NCI-H2196 treated with DMSO at 0.1 percent for 48 hours (cell line): Measurements from ENCODE around the gene CABP4.
"Not testable (repeated sequence)": the region's sequence is repeated elsewhere in the genome, so short reads cannot be mapped to it uniquely, and the experiment has no call there.

Source experiments
- DNase-seq: peaks from one replicate; lab custom pipeline; 2025; ENCODE audit not compliant: unreplicated experiment; lab: John Stamatoyannopoulos, UW

The CABP4 gene

DNA sequence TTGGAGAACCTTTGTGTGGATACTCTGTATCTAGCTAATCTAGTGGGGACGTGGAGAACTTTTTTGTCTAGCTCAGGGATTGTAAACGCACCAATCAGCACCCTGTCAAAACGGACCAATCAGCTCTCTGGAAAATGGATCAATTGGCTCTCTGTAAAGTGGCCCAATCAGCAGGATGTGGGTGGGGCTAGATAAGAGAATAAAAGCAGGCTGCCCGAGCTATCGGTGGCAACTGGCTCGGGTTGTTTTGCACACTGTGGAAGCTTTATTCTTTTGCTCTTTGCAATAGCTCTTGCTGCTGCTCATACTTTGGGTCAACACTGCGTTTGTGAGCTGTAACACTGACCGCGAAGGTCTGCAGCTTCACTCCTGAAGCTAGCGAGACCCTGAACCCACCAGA is 21.5 kb downstream of the CABP4 start:
- DNase-seq: not testable (repeated sequence)

DNA sequence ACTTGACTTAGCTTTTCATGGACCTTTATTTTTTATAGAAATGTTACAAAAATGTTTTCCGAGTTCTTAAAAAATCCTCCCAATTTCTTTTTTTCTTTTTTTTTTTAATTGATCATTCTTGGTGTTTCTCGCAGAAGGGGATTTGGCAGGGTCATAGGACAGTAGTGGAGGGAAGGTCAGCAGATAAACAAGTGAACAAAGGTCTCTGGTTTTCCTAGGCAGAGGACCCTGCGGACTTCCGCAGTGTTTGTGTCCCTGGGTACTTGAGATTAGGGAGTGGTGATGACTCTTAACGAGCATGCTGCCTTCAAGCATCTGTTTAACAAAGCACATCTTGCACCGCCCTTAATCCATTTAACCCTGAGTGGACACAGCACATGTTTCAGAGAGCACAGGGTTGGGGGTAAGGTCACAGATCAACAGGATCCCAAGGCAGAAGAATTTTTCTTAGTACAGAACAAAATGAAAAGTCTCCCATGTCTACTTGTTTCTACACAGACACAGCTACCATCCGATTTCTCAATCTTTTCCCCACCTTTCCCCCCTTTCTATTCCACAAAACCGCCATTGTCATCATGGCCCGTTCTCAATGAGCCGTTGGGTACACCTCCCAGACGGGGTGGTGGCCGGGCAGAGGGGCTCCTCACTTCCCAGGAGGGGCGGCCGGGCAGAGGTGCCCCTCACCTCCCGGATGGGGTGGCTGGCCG is 22.3 kb downstream of the CABP4 start:
- DNase-seq: not testable (repeated sequence)

DNA sequence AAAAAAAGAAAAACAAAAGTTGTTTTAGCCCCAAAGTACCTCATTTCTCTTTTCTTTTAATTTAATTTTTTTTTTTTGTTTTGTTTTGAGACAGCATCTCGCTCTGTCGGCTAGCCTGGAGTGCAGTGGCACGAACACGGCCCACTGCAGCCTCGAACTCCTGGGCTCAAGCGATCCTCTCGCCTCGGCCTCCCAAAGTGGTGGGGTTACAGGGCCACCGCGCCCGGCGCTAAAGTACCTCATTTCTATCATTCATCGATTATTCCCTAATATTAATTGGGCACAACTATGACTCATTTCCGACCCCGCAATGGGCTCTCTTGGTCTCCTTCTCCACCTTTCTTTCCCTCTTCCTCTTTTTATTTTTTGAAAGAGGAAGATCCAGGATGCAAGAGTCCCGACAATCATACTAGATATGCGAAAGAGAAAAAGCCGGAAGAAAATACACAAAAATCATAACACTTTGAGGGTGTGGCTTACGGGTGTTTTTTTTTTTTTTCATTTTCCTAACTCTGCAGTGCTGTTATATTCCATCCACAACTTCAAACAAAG is 27.2 kb downstream of the CABP4 start:
- DNase-seq: no peak

DNA sequence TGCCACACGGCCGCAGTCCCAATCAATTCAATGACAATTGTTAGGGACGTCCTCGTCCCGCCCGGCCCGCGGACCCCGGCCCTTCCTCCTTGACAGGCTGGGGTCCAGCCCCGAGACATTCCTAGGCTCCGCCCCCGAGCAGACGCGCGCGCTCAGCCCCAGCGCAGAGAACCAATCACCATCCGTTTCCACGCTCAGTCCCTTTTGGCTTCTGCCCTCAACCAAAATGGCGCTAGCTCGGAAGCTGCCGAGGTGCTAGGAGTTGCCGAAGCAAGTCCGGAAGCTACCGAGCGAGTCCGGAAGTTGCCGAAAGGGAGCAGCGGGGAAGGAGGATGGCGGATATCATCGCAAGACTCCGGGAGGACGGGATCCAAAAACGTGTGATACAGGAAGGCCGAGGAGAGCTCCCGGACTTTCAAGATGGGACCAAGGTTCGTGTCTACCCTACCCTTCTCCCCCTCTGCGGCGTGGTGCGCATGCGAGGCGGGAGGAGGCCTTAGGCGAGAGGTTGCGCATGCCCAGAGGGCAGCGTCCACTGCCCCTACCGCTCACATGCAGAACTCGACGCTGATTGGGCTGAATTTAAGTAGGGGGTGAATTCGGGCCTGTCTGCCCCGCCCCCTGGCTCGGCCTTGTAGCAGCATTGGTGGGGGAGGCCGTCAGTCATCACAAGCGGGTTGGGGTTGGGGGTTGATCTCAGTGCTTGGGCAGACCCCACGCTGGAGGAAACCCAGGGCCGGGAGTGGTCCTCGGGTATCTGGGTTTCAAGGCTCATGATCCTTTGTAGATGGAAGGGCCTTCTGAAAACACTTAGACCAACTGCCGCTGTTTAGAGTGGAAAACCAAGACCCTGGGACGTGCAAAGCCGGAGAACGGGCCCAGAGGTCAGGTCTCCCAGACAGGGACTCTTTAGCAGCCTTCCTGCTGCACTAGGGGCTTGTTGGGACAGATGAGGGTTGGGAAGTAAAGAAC is 28.0 kb downstream of the CABP4 start, which contains the start of gene AIP:
Gene AIP (plus strand): TSS at position 200 of the 972 bp plus-strand sequence. CDS start 133 bp downstream, at position 333.
- DNase-seq: peak; percentile 97

DNA sequence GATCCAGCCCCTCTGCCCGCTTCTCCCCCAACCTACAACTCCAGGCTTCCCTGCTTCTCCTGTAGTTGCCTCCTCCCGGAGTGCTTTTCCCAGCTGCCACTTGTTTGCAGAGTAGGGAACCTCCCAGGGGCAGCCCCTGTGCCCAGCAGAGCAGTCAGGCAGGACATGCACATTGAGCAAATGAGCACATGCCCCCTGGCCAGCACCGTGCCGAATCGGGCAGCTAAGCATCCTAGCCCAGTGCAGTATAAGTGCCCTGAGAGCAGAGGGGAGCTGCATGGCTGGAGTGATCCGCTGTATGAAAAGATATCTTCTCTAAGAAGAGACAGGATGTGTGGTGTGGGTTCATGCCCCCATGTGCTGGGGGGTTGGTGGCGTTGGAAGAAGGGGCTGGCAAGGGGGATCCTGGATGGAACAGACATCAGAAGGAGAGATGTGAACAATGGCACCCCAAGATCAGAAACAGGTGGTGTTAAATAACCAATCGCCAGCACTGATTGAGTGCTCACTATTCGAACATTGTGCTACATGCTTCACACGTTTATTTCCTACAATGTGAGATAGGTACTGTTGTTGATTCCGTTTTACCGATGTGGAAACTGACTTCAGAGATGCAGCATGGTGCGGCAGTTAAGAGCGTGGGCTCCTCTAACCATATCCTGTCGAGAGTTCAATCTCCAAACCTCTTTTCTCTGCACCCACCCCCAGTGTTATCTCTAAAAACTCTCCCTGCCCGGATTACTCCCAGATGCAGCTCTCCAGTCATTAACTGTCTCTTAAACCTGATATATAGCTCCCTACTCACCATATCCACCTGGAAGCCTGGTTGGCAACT is 28.9 kb downstream of the CABP4 start:
- DNase-seq: no peak

GRCh38 chr11:67484847-67485311 is 29.7 kb downstream of the CABP4 start:
- DNase-seq: no peak

- peak; percentile 14 for DNase-seq
Observed at GRCh38 chr11:67485873-67486361, 30.8 kb downstream of the CABP4 start.

- no peak for DNase-seq
Observed at GRCh38 chr11:67486481-67487195, 31.5 kb downstream of the CABP4 start.

DNA sequence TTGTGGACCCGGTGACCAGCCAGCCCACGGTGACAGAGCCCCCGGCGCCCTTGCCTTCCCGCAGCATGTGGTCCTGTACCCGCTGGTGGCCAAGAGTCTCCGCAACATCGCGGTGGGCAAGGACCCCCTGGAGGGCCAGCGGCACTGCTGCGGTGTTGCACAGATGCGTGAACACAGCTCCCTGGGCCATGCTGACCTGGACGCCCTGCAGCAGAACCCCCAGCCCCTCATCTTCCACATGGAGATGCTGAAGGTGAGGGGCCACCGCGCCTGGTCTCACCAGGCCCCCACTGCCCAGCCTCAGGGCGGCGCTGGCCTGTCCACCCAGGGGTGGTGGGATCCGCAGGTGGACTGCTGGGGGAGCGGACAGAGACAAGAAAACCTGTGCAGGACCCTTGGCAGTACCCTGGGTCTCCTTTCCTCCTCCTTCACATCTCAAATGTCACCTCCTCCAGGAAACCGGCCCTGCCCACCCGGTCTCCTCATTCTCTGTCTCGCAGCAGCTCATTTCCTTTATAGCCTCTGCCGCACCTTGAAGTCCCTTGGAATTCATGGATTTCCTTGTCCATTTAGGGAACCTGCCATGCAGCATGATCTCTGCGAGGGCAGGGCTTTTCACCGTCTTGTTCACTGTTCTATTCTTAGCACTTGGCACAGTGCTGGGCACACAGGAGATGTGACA is 34.2 kb downstream of the CABP4 start:
- DNase-seq: no peak

DNA sequence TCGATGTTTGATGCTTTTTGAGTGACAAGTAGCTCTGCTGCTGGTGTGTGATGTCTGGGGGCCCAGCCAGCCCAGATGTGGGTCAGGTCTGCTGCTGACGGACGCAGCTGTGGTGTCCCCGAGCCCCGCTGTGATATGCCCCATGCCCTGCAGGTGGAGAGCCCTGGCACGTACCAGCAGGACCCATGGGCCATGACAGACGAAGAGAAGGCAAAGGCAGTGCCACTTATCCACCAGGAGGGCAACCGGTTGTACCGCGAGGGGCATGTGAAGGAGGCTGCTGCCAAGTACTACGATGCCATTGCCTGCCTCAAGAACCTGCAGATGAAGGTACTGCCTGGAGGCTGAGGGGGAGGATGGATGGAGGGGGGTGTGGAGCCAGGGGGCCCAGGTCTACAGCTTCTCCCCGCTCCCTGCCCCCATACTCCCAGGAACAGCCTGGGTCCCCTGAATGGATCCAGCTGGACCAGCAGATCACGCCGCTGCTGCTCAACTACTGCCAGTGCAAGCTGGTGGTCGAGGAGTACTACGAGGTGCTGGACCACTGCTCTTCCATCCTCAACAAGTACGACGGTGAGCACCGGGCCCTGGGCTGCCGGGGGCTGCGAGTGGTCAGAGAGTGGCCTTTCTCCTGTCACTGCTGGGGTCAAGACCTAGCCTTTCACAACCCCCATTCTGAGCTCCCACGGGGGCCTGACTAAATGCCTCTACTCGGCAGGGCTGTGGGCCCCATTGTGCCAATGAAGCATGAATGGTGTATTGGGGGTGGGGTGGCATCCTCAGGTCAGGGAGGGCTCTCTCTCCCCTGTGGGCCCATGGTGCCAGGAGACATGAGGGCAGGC is 35.0 kb downstream of the CABP4 start:
- no peak for DNase-seq

- DNase-seq: no peak
Observed at GRCh38 chr11:67490727-67491065, 35.5 kb downstream of the CABP4 start.

- no peak for DNase-seq
Observed at GRCh38 chr11:67491276-67492068, 36.3 kb downstream of the CABP4 start.

- DNase-seq: no peak
Observed at GRCh38 chr11:67492069-67492727, 37.0 kb downstream of the CABP4 start.

DNA sequence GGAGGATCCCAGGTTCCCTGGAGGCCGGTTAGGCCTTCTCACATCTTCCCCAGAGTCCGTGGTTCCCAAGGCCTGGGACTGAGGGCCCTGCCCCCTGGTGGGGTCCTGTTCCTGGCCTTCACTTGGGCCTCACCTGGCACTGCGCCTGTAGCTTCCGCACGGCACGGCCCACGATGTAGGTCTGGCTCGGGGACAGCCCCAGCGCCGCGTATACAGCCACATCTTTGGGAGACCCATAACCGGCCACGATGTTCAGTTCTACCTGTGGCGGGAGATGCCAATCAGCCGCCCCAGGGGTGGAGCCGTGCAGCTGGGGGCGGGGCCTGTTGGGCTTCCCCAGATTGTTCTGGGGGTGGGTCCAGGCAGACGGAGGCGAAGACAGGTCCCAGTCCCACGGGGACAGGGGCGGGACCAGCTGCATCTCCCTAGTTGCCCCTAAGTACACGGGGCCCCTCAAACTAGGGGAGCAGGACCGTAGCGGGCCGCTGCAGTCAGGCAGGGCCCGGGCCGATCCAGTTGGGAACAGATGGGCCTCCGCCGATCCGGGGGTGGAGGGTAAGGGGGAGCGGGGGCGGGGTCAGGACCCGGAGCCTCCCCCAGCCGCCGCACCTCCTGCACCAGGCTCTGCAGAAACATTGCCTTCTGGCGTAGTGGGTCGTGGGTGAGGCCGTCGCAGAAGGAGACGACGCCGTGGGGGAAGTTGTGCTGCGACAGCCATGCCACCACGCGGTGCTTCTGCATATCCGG is 37.8 kb downstream of the CABP4 start:
- no peak for DNase-seq

DNA sequence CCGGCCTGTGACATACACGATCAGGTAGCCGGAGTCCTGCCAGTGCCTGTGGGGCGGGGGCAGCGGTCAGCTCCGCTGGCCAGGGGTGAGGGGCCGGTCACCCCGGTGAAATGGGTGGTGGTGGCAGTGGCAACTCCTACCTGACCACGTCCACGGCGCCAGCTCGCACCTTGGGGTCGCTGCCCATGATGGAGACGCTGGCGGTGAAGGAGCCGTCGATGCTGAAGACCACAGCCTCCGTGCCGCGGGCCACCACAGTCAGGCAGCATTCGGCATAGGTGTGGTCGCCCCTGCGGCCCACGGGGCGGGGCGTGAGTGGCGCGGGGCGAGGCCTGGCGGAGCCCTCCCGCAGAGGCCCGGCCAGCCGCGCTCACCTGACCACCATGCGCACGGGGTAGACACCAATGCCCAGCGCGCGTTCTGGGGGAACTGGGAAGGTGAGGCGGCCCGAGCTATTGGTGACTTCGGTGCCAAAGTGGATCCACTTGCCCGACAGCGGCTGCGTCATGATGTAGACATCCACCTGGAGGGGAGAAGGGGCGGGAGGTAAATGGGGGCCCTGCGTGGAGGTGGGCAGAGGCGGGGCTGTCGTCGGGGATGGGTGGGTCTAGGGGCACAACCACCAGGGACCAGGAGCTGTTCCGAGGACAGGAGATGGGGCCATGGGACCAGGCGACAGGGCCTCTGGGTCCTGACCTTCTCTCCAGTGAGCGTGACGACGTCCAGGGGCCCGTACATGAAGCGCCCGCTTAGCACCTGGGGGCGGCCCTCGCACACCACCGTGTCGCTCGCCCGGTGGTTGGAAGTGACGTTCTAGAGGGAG is 38.6 kb downstream of the CABP4 start:
- no peak for DNase-seq
